OCI-LY7 (cell line): Measurements from ENCODE around the gene TRPM3. TPM values are rescaled to one million over a fixed set of nuclear protein-coding genes. Genes with fewer than 3 reads are reported as not detected.

Experiments used
- BruUV-seq: library from RNA; stranded (reverse); fragments of 400-500 nt; replicated peaks from 2 replicates; lab custom pipeline; 2021; lab: Mats Ljungman, UMichigan
- CTCF ChIA-PET: fragments of 300-600 bp; sonication (Branson Sonifier 250); formaldehyde crosslinking; loops from one replicate; lab custom pipeline; 2022; ENCODE audit warnings: antibody characterized with exemption; ENCODE audit not compliant: unreplicated experiment; lab: Charles Lee
- POLR2A ChIA-PET: fragments of 300-600 bp; sonication (Branson Sonifier 250); formaldehyde crosslinking; loops from one replicate; lab custom pipeline; 2022; ENCODE audit warnings: antibody characterized with exemption; lab: Charles Lee
- DNase-seq: peaks from one replicate; pipeline ENCODE4 v3.0.0-alpha.2; 2015; ENCODE audit warnings: low spot score
- H2AFZ ChIP-seq: fragments of 200-600 bp; sonication (generic), shearing (Covaris generic); 2 replicates; pipeline ENCODE4 v1.6.1; 2014; ENCODE audit warnings: mild to moderate bottlenecking, antibody characterized with exemption, low read length, moderate library complexity
- H3K27ac ChIP-seq: fragments of 200-600 bp; sonication (generic); 2 replicates; pipeline ENCODE4 v1.5.1; 2014; ENCODE audit warnings: mixed run types, low read depth, mild to moderate bottlenecking, moderate library complexity, low read length, inconsistent platforms; ENCODE audit not compliant: poor library complexity, severe bottlenecking
- H3K36me3 ChIP-seq: fragments of 200-600 bp; sonication (generic); 2 replicates; pipeline ENCODE4 v1.6.1; 2014; ENCODE audit warnings: mild to moderate bottlenecking, antibody characterized with exemption, low read length, moderate library complexity, mixed read lengths; ENCODE audit not compliant: insufficient read depth
- H3K4me1 ChIP-seq: fragments of 200-600 bp; sonication (generic); 2 replicates; pipeline ENCODE4 v1.5.1; 2014; ENCODE audit warnings: mild to moderate bottlenecking, low read length; ENCODE audit not compliant: insufficient read depth, poor library complexity, severe bottlenecking
- H3K4me2 ChIP-seq: fragments of 200-600 bp; sonication (generic); 2 replicates; pipeline ENCODE4 v1.6.1; 2014; ENCODE audit warnings: mild to moderate bottlenecking, low read length
- H3K4me3 ChIP-seq: fragments of 200-600 bp; sonication (generic); 2 replicates; pipeline ENCODE4 v1.5.1; 2014; ENCODE audit warnings: mild to moderate bottlenecking, low read depth, low read length; ENCODE audit not compliant: poor library complexity, severe bottlenecking
- H3K79me2 ChIP-seq: fragments of 200-600 bp; sonication (generic); 2 replicates; pipeline ENCODE4 v1.6.1; 2016; ENCODE audit warnings: low read depth, mild to moderate bottlenecking, low read length, moderate library complexity, mixed read lengths; ENCODE audit not compliant: insufficient read depth
- H3K9me2 ChIP-seq: fragments of 200-600 bp; sonication (generic); 2 replicates; pipeline ENCODE4 v1.6.1; 2016; ENCODE audit warnings: mild to moderate bottlenecking, low read length, mixed read lengths; ENCODE audit not compliant: insufficient read depth
- H3K9me3 ChIP-seq: fragments of 200-600 bp; sonication (generic); 2 replicates; pipeline ENCODE4 v1.6.1; 2014; ENCODE audit warnings: mild to moderate bottlenecking, mixed run types, low read length, mixed read lengths
- H4K20me1 ChIP-seq: fragments of 200-600 bp; sonication (generic); 2 replicates; pipeline ENCODE4 v1.6.1; 2014; ENCODE audit warnings: mild to moderate bottlenecking, antibody characterized with exemption, low read length, moderate library complexity, mixed read lengths; ENCODE audit not compliant: insufficient read depth
- EZH2phosphoT487 ChIP-seq: fragments of 200-600 bp; sonication (generic); IDR thresholded peaks from 2 replicates; pipeline ENCODE4 v1.6.1; 2018; ENCODE audit warnings: low read depth, borderline replicate concordance, mild to moderate bottlenecking, mixed run types, antibody characterized with exemption, low read length, moderate library complexity, mixed read lengths
- intact Hi-C: fragments of 100-400 bp; cut with micrococcal nuclease; formaldehyde crosslinking; loops from one replicate; pipeline ENCODE4 v1.10.0; 2022; ENCODE audit not compliant: unreplicated experiment
- total RNA-seq, 2 experiments: library from RNA; depleted of rRNA in 1 of 2; stranded (reverse); fragments of >200 nt in 1 of 2; shearing (Covaris generic) in 1 of 2; gene quantifications; 2 replicates each; pipeline ENCODE4 v1.2.3, GENCODE V29; 2014 to 2022
- TF ChIP-seq, protein P1 (sequence below): fragments of 200-600 bp; sonication (generic); conservative IDR thresholded peaks from 2 replicates; pipeline ENCODE4 v1.5.1; 2014; ENCODE audit warnings: mild to moderate bottlenecking, antibody characterized with exemption, low read length, moderate library complexity, mixed read lengths

TRPM3 gene
- total RNA-seq, 2 experiments from 2014 or later, result not detected

DNA sequence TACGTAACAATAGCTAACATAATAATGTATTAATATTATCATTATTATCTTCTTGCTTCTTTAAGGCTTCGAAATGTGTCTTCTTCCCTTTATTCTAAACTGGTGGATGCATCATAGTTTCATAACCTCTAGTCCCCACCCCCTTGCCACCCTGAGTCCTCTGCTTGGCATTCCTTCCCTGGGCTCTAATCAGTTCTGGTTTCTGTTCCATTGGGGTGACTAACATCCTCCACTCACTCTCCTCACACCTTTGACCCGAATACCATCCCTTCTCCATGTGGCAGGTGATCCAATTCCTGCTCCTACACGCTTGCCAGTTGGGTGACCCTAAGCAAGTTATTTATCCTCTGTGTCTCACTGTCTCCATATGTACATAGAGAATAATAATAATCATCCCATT lies 286.1 kb downstream of the TRPM3 start:
- Histone ChIP-seq H3K9me2 (no peaks in the 10 kb centered on the region), H3K36me3 (no peaks in the 10 kb centered on the region), H3K4me1 (peaks cover 3% of the 10 kb centered on the region), H3K27ac (no peak overlapping the region), H3K79me2 (no peaks in the 10 kb centered on the region), H3K4me2 (no peak overlapping the region), H4K20me1 (no peaks in the 10 kb centered on the region), H2AFZ (no peak overlapping the region), H3K4me3 (no peak overlapping the region), H3K9me3 (no peaks in the 10 kb centered on the region)
- no peak for TF ChIP-seq EZH2phosphoT487
- TF ChIP-seq, protein P1, sequence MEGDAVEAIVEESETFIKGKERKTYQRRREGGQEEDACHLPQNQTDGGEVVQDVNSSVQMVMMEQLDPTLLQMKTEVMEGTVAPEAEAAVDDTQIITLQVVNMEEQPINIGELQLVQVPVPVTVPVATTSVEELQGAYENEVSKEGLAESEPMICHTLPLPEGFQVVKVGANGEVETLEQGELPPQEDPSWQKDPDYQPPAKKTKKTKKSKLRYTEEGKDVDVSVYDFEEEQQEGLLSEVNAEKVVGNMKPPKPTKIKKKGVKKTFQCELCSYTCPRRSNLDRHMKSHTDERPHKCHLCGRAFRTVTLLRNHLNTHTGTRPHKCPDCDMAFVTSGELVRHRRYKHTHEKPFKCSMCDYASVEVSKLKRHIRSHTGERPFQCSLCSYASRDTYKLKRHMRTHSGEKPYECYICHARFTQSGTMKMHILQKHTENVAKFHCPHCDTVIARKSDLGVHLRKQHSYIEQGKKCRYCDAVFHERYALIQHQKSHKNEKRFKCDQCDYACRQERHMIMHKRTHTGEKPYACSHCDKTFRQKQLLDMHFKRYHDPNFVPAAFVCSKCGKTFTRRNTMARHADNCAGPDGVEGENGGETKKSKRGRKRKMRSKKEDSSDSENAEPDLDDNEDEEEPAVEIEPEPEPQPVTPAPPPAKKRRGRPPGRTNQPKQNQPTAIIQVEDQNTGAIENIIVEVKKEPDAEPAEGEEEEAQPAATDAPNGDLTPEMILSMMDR, result no peak
- intact Hi-C loops, result no loop called here
- no peak for DNase-seq
- CTCF ChIA-PET, result no interaction called here
- POLR2A ChIA-PET, result interaction anchor here (0.7 kb wide), 1 partner anchor 29 kb away, joined by 3 read pairs; no protein-coding TSS in a partner anchor
- no TSS peak for BruUV-seq

DNA sequence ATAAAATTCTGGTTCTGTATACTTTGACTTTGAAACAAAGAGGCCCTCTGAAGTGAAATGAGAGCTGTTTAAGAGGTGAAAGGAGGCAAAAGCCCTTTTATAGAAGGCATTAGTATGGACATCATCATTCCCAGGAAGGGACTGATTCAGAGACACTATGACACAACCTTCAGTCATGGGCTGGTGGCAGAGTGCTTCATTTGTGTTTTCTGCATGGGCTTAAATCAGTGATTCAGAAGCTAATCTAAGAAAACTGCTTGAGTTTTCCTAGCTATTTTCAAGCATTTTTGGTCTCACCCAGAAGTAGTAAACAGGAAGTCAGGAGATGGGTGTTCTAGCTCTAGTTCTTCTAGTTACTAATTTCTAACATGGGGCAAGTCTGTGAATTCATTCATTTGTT lies 288.9 kb downstream of the TRPM3 start:
- BruUV-seq, result no TSS peak
- no peak for TF ChIP-seq EZH2phosphoT487
- TF ChIP-seq, protein P1, result no peak
- Histone ChIP-seq H3K4me2 (no peak overlapping the region), H3K4me1 (peaks cover 3% of the 10 kb centered on the region), H3K27ac (no peak overlapping the region), H3K79me2 (no peaks in the 10 kb centered on the region), H3K9me2 (no peaks in the 10 kb centered on the region), H2AFZ (no peak overlapping the region), H3K4me3 (no peak overlapping the region), H3K36me3 (no peaks in the 10 kb centered on the region), H3K9me3 (no peaks in the 10 kb centered on the region), H4K20me1 (no peaks in the 10 kb centered on the region)
- no peak for DNase-seq
- intact Hi-C loops, result no loop called here
- ChIA-PET CTCF (no interaction called here), POLR2A (no interaction called here)

DNA sequence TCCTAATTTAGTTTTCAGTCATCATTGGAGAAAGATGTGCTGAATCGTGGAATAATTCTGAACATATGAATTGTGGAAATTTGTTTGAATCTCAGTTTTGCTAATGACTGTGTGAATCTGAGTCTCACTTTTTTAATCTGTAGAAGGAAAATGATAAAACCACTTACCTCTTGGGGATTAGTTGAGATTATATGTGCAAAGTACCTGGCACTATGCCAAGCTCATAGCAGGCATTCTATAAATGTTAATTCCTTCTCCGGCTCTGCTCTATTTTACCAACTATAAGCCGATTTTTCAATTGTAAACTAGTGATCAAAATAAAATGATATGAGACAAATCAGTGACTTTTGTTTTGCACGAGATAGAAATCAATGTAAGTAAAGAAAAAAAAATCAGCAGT lies 290.8 kb downstream of the TRPM3 start:
- intact Hi-C loops, result no loop called here
- POLR2A ChIA-PET, result interaction anchor here (0.7 kb wide), 1 partner anchor 279 kb away, joined by 3 read pairs; no protein-coding TSS in a partner anchor
- BruUV-seq, result no TSS peak
- no peaks in the 10 kb centered on the region for H4K20me1 ChIP-seq
- no peak overlapping the region for H3K4me3 ChIP-seq
- CTCF ChIA-PET, result no interaction called here
- no peak overlapping the region for H2AFZ ChIP-seq
- H3K9me3 ChIP-seq, result no peaks in the 10 kb centered on the region
- H3K79me2 ChIP-seq, result no peaks in the 10 kb centered on the region
- no peak overlapping the region for H3K27ac ChIP-seq
- no peaks in the 10 kb centered on the region for H3K36me3 ChIP-seq
- H3K4me2 ChIP-seq, result no peak overlapping the region
- no peak for DNase-seq
- peaks cover 3% of the 10 kb centered on the region for H3K4me1 ChIP-seq
- TF ChIP-seq, protein P1, result no peak
- TF ChIP-seq EZH2phosphoT487, result no peak
- no peaks in the 10 kb centered on the region for H3K9me2 ChIP-seq
